HG03064 (cell line): ENCODE measurements around the gene CLCN7.
"Not testable (repeated sequence)": the region's sequence is repeated elsewhere in the genome, so short reads cannot be mapped to it uniquely, and the experiment has no call there.

Experiments used
- ATAC-seq: cut with Tn5 transposase; IDR thresholded peaks from one replicate; pipeline ENCODE4 v1.9.1; 2021; ENCODE audit warnings: low read depth; ENCODE audit not compliant: unreplicated experiment

CLCN7 gene

GRCh38 chr16:1488054-1488601 lies 13.3 kb upstream of the CLCN7 start:
- ATAC-seq = no peak

GRCh38 chr16:1487395-1488053 lies 12.7 kb upstream of the CLCN7 start:
- no peak for ATAC-seq

DNA sequence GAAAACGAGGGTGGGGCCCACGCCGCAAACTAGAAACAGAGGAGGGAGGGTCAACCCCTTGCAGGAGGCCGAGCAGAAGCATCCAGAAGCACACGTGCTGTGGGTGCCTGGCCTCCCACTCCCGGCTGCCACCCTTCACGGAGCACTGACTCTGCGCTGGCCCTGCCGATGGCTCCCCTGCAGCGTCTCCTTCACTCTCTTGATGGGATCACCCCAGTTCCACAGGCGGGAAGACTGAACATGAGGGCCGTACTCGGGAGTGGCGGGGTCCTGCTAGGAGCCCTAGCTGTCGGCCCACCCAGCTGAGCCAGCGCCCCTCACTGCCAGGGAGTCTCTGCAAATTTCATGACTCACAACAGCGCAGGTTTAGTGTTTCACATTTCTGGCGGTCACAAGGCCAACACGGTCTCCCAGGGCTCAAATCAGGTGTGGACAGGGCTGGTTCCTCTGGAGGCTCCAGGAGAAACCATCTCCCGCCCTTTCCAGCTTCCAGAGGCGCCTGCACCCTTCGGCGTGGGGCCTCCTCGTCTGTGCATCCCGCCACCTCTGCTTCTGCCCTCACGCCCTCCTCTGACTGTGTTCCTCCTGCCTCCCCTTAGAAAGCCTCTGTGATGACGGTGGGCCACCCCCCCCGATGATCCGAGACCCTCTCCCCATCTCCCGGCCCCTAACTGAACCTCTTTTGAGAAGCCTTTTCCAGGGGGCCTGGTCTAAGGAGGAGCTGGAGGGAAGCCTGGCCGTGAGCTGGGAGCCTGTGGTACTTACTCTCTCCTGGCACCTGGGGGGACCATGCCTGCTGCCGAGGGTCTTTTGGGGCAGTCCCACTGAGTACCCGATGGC lies 11.9 kb upstream of the CLCN7 start:
- no peak for ATAC-seq

GRCh38 chr16:1485847-1486496 lies 11.1 kb upstream of the CLCN7 start:
- no peak for ATAC-seq

GRCh38 chr16:1481906-1482835 lies 7.3 kb upstream of the CLCN7 start:
- no peak for ATAC-seq

- not testable (repeated sequence) for ATAC-seq
Measured at GRCh38 chr16:1478937-1479336, 4.1 kb upstream of the CLCN7 start.

GRCh38 chr16:1477033-1477432 lies 2.2 kb upstream of the CLCN7 start:
- no peak for ATAC-seq

DNA sequence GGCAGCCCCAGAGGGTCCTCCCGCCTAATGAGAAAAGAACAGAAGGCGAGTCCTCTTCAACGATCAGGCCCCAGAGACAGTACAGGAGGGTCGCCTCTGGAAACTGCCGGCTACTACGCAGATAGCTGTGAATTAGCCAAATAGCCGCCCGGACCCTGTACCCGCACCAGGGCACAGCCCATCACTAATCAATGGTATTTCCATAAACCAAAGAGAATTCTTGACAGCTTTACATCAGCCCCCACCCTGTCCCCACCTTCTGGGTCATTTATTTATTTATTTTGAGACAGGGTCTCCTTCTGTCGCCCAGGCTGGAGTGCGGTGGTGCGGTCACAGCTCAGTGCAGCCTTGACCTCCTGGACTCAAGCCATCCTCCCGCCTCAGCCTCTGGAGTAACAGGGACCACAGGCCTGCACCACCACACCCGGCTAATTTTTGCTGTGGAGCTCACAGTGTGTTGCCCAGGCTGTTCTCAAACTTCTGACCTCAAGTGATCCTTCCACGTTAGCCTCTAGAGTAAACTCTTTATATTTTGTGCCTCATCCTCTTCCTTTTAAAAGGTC lies 805 bp upstream of the CLCN7 start:
- no peak for ATAC-seq

DNA sequence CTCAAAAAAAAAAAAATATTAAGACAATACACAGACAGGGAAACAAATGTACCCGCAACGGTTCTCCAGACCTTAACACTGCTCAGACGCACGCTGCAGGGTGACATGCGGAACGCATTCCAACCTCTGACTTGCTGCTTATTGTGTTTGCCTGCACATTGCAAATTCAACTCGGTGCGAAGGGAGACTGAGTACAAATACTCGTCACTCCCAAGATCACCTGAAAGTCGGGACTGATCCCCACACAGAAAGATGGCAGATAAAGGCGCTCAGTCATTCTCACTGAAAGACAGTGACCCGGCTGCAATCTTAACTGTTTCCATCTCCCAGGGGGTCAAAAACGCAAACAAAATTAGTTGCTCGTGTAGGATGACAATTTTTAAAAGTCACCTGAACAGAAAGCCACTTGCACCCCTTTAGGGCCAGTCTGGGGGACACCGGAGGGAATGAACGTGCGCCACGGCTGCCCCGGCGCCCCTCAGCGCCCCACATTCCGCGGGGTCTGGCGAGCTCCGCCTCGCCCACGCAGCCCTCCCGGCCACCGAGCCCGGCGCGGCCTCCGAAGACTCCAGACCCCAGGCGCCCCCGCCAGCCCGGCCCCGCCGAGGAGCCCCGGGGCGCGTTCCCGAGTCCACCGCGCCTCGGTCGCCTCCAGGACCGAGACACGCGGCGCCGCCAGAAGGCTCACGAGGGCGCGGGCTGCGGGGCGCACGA lies 589 bp downstream of the CLCN7 start:
- ATAC-seq = no peak

DNA sequence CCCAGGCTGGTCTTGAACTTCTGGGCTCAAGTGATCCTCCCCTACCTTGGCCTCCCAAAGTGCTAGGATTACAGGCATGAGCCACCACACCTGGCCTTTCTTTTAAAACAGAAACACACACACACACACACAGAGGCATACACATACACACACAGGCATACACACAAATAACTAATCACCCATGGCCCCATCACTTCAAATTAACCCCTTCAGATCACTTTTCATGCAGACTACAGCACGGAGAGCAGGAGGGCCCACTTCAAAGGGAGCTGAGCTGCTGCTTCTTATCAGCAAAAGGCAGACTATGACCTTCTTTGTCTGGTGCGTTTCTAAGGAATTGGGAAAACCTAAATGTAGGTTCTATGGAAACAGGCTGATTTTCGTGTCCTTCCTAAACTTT lies 1.9 kb downstream of the CLCN7 start:
- ATAC-seq = no peak

- no peak for ATAC-seq
Measured at GRCh38 chr16:1471569-1472194, 3.1 kb downstream of the CLCN7 start.

- no peak for ATAC-seq
Measured at GRCh38 chr16:1470481-1471251, 4.2 kb downstream of the CLCN7 start.

- ATAC-seq = no peak
Measured at GRCh38 chr16:1469693-1470201, 5.1 kb downstream of the CLCN7 start.

DNA sequence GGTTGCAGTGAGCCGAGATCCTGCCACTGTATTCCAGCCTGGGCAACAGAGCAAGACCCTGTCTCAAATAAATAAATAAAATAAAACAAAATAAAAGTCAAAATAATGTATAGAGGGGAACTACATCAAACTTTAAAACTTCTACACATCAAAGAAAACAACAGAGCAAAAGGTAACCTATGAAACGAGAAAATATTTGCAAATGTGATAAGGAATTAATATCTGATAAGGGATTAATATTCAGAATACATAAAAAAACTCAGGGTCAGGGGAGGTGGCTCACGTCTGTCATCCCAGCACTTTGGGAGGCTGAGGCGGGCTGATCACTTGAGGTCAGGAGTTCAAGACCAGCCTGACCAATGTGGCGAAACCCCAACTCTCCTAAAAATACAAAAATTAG lies 5.7 kb downstream of the CLCN7 start:
- ATAC-seq = not testable (repeated sequence)

- ATAC-seq = no peak
Measured at GRCh38 chr16:1468426-1468810, 6.4 kb downstream of the CLCN7 start.

GRCh38 chr16:1466968-1467521 lies 7.8 kb downstream of the CLCN7 start:
- ATAC-seq = no peak

- ATAC-seq = no peak
Measured at GRCh38 chr16:1466054-1466453, 8.8 kb downstream of the CLCN7 start.

- ATAC-seq = no peak
Measured at GRCh38 chr16:1465567-1465915, 9.3 kb downstream of the CLCN7 start.
